HG03135 (cell line): Measurements from ENCODE around the gene MRPS6.

Experiments used
- ATAC-seq: cut with Tn5 transposase; IDR thresholded peaks from one replicate; pipeline ENCODE4 v1.9.1; 2021; ENCODE audit warnings: mild to moderate bottlenecking, moderate library complexity; ENCODE audit not compliant: unreplicated experiment

The MRPS6 gene

DNA sequence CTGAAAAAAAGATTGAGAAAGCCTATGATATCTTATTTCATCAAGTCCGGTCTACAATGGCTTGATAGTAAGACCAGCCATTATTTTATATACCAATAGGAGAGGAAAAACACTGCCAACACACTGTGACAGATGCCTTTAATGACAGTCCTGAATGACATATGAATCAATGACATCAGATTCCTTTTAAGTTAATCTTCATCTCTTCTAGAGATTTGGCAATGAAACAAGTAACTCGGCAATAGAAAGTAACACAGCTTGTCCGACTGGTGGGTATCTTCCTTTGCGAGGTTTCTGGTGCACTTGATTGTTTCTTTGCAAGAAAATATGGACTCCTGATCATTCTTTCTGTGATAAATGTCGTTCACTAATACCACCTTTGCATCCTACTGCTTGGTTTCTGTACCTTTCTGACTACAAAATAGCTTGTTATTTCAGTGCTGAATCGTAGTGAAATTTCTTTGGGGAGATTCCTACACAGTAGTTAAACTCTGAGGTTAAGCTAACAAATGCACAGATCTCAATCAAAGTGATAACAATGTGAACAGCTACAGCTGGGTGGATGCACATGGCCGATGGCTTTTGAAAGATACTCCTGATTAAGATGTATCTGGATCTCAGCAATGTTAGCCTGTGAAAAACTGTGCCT is 104.7 kb downstream of the MRPS6 start:
- no peak for ATAC-seq

DNA sequence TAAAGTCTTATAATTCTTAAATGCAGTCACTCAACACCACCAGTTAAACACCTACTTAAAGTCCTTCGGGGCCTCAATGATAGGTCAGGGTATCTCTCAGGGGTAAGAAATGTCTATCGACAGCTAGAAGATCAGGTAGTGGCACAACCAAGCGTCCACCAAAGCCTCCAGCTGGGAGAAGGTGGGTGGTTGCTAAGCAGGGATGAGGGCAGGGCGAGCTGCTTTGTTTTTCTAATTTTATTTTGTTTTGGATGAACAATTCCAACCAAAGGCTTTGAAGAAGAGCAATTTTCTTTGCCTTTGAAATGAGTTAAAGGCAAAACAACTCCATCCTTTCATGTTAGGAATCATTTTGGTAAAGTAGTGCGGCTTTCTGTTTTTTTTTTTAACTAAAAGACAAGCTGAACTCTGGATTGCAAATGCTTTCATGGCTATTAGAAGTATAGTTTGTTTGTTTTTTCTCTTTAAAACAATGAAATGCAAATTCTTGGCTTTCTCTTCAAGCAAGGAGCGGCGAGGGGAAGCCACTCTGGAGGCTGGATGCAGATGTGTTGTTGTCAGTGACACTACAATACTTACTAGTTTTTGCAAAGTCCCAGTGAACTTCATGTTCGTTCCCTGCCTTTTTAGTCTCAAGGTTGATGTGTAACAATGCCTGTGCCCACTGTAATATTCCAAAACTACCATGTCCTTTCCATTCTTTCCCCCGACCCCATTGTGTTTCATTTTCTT is 106.0 kb downstream of the MRPS6 start:
- ATAC-seq, result no peak

- ATAC-seq, result no peak
Observed at GRCh38 chr21:34180407-34180806, 107.0 kb downstream of the MRPS6 start.

DNA sequence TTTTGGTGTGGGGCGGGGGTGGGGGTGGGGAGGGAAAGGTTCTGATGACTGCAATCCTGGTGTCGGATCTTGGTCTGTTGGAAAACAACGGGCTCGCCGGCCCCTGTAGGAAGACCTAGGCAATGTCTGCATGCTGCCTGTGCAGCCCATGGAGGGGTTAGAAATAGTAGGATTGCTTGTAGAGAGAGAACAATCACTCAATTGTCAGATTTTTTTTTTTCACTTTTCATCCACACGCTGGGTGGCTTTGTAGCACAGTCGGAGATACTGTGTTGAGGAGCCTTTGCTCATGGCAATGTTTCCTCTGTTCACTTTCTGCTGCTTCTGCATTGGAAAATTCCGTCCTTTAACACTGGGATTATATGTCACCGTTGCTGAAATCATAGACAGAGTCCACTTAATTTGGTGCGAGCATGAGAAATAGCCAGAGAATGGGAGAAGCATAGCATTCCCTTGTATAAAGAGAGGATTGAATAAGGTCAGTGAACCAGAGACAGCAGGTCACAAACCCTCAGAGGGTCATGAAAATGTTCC is 107.5 kb downstream of the MRPS6 start:
- no peak for ATAC-seq

DNA sequence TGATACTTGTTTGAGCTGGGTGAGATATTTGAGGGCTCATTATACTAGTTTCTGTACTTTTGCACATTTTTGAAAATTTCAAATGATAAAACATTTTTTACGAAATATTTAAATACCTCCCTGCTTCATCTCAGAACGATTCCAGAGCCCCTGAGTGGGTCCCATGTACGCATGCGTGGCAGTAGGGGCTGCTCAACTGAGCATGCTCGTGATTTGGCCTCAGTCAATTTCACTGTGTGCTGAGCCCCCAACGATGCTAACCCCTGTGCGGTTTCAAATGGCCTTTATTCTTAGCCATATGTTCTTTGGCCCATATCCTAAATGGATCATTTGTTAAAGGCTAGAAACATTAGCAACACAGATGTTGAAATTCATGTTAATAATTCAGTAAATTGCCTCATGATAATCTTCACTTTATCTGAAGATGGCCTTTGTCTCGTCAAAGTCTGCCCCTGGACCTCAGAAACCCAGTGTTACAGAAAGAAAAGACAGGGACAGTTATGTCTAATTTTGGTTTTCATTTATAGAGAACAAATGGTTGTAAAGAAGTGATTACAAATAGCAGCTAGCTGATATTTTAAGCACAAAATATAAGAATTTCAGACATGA is 108.2 kb downstream of the MRPS6 start:
- ATAC-seq, result no peak

DNA sequence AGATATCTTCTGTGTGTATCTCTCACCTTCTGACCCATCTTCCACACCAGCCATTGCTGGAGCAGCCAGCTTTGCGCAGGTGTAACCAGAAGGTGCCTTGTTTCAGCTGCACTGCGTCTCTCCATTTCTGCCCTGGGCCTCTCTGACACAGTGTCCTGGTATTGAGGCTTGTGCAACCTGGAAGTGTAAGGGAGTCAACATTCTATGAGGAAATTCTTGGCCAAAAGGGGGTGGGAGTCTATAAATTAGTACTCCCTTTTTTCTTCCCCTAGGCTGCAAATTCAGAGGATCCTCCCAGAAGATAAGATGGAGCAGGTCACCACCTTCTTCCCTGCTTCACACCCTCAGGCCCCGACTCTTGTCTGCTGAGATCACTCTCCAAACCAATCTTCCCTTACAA is 109.1 kb downstream of the MRPS6 start:
- no peak for ATAC-seq

- no peak for ATAC-seq
Observed at GRCh38 chr21:34183331-34183928, 110.1 kb downstream of the MRPS6 start.

DNA sequence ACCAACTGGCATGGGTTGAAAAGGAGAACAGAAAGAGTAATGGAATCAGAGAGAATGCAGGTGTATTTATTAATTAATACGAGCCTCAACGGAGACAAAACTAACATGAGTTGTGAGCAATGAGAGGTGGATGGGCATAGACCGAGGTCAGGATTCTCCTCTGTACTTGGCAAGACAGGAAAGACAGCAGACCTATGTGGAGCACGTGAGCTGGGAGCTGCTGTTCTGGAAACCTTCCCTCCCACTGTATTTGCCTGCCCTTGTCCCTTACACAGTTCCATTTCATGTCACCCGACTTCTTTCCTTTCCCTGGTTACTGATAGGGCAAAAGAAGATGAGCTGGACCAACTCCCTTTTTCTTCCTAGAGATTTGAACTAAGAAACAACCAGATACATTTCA is 110.9 kb downstream of the MRPS6 start:
- no peak for ATAC-seq

DNA sequence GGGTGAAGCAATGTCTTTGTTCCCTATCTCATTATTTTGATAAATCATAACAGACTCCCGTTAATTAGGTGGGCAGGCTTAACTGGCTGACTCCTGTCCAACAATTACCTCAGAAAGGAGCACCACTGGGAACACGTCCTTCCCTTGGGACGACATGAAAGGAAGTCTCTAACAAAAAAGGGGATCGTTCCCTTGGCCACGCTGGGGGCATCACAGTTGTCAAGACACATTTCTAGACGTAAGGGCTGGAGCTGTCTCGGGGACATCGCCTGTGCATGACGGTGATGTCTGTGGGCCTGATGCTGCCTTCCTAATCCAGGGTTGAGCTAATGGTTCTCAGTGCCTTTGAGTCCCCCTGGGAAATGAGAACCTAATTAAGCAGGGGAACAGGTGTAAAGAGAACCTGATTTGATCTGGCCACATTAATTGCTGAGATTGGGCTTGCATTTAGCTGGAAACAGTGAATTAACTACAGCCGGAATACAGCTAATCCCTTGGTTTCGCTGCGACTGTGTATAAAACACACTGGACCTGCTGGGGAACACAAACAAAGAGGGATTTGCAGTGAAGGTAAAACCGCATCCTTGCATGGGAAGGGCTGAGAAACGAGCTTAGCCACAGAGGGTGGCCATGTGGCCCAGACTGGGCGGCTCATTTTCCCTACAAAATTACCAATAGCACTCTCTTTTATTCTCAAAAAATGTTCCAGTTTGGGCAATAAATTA is 111.8 kb downstream of the MRPS6 start:
- no peak for ATAC-seq

DNA sequence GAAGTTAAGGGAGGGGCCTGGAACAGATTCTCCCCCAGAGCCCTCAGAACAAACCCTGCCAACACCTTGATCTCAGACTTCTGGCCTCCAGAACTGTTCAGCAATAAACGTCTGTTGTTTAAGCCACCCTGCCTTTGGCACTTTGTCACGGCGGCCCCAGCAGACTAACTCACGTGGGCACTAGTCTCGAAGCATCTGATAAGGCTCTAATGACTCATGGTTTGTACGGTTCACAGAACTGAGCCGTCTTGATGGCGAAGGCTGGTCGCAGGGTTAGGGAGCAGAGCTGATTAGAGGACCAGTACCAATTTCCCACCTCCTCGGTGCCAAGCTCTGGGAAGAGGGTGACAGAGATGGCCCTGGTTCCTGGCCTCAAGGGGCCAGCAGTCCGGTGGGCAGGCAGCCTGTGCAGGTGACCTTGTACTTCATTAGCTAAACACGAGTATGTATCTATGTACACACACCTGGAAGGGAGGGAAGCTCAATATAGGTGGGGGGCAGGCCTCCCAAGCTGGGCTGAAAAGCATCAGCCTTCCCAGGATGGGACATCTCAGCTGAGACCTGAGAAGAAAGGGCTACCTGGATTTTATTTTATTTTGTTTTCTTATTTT is 112.8 kb downstream of the MRPS6 start:
- no peak for ATAC-seq

- no peak for ATAC-seq
Observed at GRCh38 chr21:34187935-34188334, 114.6 kb downstream of the MRPS6 start.

DNA sequence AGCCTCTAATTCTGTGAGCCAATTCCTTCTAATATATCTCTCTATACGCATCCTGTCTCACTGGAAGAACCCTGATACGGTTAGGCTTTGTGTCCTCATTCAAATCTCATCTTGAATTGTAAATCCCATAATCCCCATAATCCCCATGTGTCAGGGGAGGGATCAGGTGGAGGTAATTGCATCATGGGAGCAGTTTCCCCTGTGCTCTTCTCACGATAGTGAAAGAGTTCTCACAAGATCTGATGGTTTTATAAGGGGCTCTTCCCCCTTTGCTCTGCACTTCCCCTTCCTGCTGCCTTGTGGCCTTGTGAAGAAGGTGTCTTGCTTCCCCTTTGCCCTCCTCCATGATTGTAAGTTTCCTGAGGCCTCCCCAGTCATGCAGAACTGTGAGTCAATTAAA is 116.1 kb downstream of the MRPS6 start:
- no peak for ATAC-seq

GRCh38 chr21:34190576-34191321 is 117.4 kb downstream of the MRPS6 start:
- ATAC-seq, result no peak

DNA sequence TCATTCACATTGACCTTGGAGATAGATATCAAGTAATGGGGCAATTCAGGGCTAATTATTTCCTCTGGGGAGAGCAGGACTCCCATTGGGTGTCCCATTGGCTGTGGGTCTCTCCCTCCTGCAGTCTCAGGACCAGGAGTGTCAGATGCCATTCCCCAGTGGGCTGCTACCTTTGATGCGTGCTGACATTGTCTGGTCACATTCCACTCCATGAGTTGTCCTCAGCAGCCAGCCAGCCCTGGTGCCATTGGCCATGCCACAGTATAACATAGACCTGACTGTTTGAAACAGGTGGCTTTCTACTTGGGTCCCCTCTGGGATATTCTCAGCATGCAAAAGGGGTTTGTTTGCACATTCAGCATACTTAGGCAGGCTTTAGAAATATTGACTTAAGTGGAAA is 118.5 kb downstream of the MRPS6 start:
- ATAC-seq, result no peak
